Stimulated activated memory B cell treated with anti-CD40 and anti-IgM and Interleukin-4, amounts not matched to agents 10 μg/mL and 1 μg/mL and 100 μg/mL, for 72 hours (primary cell): ENCODE measurements around the gene LINGO1.
A peak's percentile ranks its signal among the peaks of the same experiment; 100 is the strongest.

Experiments used
- ATAC-seq: fragments of 150-1000 bp; cut with Tn5 transposase; 2 replicates; pipeline ENCODE4 v1.10.0; 2021
- H3K27ac Mint-ChIP-seq: one replicate; pipeline ENCODE4 v1.8.0; 2022; ENCODE audit warnings: mild to moderate bottlenecking, mixed read lengths
- H3K27me3 Mint-ChIP-seq: one replicate; pipeline ENCODE4 v1.8.0; 2022; ENCODE audit warnings: mixed read lengths
- H3K36me3 Mint-ChIP-seq: one replicate; pipeline ENCODE4 v1.8.0; 2022; ENCODE audit warnings: mixed read lengths
- H3K4me1 Mint-ChIP-seq: one replicate; pipeline ENCODE4 v1.8.0; 2022; ENCODE audit warnings: mixed read lengths
- H3K4me3 Mint-ChIP-seq: one replicate; pipeline ENCODE4 v1.8.0; 2022; ENCODE audit warnings: mild to moderate bottlenecking, moderate library complexity, mixed read lengths
- H3K9me3 Mint-ChIP-seq: one replicate; pipeline ENCODE4 v1.8.0; 2022; ENCODE audit warnings: mixed read lengths

Gene LINGO1

GRCh38 chr15:77645602-77646001 is 12.9 kb upstream of the LINGO1 start:
- Mint-ChIP-seq H3K4me3 (no peak overlapping the region), H3K27ac (no peak overlapping the region), H3K4me1 (no peaks in the 10 kb centered on the region), H3K36me3 (no peaks in the 10 kb centered on the region), H3K27me3 (peaks cover 43% of the 10 kb centered on the region), H3K9me3 (no peaks in the 10 kb centered on the region)
- ATAC-seq: no peak

- Mint-ChIP-seq H3K27me3 (peaks cover 51% of the 10 kb centered on the region), H3K4me3 (no peak overlapping the region), H3K4me1 (no peaks in the 10 kb centered on the region), H3K27ac (no peak overlapping the region), H3K36me3 (no peaks in the 10 kb centered on the region), H3K9me3 (no peaks in the 10 kb centered on the region)
- ATAC-seq: no peak
Observed at GRCh38 chr15:77644543-77645247, 12.0 kb upstream of the LINGO1 start.

- H3K27ac Mint-ChIP-seq: no peak overlapping the region
- H3K27me3 Mint-ChIP-seq: peaks cover 61% of the 10 kb centered on the region
- no peaks in the 10 kb centered on the region for H3K36me3 Mint-ChIP-seq
- no peaks in the 10 kb centered on the region for H3K9me3 Mint-ChIP-seq
- no peaks in the 10 kb centered on the region for H3K4me1 Mint-ChIP-seq
- no peak for ATAC-seq
- H3K4me3 Mint-ChIP-seq: no peak overlapping the region
Observed at GRCh38 chr15:77643764-77644163, 11.1 kb upstream of the LINGO1 start.

GRCh38 chr15:77642793-77643430 is 10.2 kb upstream of the LINGO1 start:
- no peak for ATAC-seq
- no peak overlapping the region for H3K27ac Mint-ChIP-seq
- no peak overlapping the region for H3K4me3 Mint-ChIP-seq
- H3K27me3 Mint-ChIP-seq: peaks cover 69% of the 10 kb centered on the region
- no peaks in the 10 kb centered on the region for H3K36me3 Mint-ChIP-seq
- no peaks in the 10 kb centered on the region for H3K9me3 Mint-ChIP-seq
- no peaks in the 10 kb centered on the region for H3K4me1 Mint-ChIP-seq

GRCh38 chr15:77641999-77642398 is 9.3 kb upstream of the LINGO1 start:
- Mint-ChIP-seq H3K4me1 (no peaks in the 10 kb centered on the region), H3K27ac (no peak overlapping the region), H3K36me3 (no peaks in the 10 kb centered on the region), H3K27me3 (peaks cover 78% of the 10 kb centered on the region), H3K9me3 (no peaks in the 10 kb centered on the region), H3K4me3 (no peak overlapping the region)
- ATAC-seq: no peak

- no peaks in the 10 kb centered on the region for H3K9me3 Mint-ChIP-seq
- H3K27ac Mint-ChIP-seq: no peak overlapping the region
- H3K4me3 Mint-ChIP-seq: no peak overlapping the region
- no peaks in the 10 kb centered on the region for H3K36me3 Mint-ChIP-seq
- no peaks in the 10 kb centered on the region for H3K4me1 Mint-ChIP-seq
- no peak for ATAC-seq
- peaks cover 92% of the 10 kb centered on the region for H3K27me3 Mint-ChIP-seq
Observed at GRCh38 chr15:77640615-77641014, 7.9 kb upstream of the LINGO1 start.

- Mint-ChIP-seq H3K9me3 (no peaks in the 10 kb centered on the region), H3K4me3 (no peak overlapping the region), H3K27me3 (peaks cover 98% of the 10 kb centered on the region), H3K27ac (no peak overlapping the region), H3K36me3 (no peaks in the 10 kb centered on the region), H3K4me1 (peaks cover 1% of the 10 kb centered on the region)
- ATAC-seq: no peak
Observed at GRCh38 chr15:77639431-77639830, 6.7 kb upstream of the LINGO1 start.

- Mint-ChIP-seq H3K9me3 (no peaks in the 10 kb centered on the region), H3K4me3 (no peak overlapping the region), H3K27ac (no peak overlapping the region), H3K27me3 (peaks cover 95% of the 10 kb centered on the region), H3K4me1 (peaks cover 14% of the 10 kb centered on the region), H3K36me3 (no peaks in the 10 kb centered on the region)
- ATAC-seq: no peak
Observed at GRCh38 chr15:77637851-77638692, 5.4 kb upstream of the LINGO1 start.

GRCh38 chr15:77636209-77636608 is 3.5 kb upstream of the LINGO1 start:
- Mint-ChIP-seq H3K27ac (no peak overlapping the region), H3K4me3 (no peak overlapping the region), H3K36me3 (no peaks in the 10 kb centered on the region)

GRCh38 chr15:77634266-77634962 is 1.7 kb upstream of the LINGO1 start:
- ATAC-seq: peak; percentile 52
- Mint-ChIP-seq H3K36me3 (no peaks in the 10 kb centered on the region), H3K9me3 (no peaks in the 10 kb centered on the region), H3K27me3 (peaks cover 87% of the 10 kb centered on the region), H3K4me3 (peak overlapping the region; percentile 67), H3K4me1 (peaks cover 14% of the 10 kb centered on the region), H3K27ac (no peak overlapping the region)

More at GRCh38 chr15:77636209-77636608, 3.5 kb upstream of the LINGO1 start:
- H3K9me3 Mint-ChIP-seq: no peaks in the 10 kb centered on the region
- ATAC-seq: no peak
- H3K4me1 Mint-ChIP-seq: peaks cover 14% of the 10 kb centered on the region
- peaks cover 86% of the 10 kb centered on the region for H3K27me3 Mint-ChIP-seq

GRCh38 chr15:77633913-77634265 is 1.2 kb upstream of the LINGO1 start:
- Mint-ChIP-seq H3K4me3 (peak overlapping the region; percentile 67), H3K9me3 (no peaks in the 10 kb centered on the region), H3K4me1 (peaks cover 14% of the 10 kb centered on the region), H3K27me3 (peaks cover 87% of the 10 kb centered on the region), H3K27ac (no peak overlapping the region), H3K36me3 (no peaks in the 10 kb centered on the region)
- no peak for ATAC-seq

- peak overlapping the region; percentile 63 for H3K4me3 Mint-ChIP-seq
- H3K27ac Mint-ChIP-seq: no peak overlapping the region
- H3K27me3 Mint-ChIP-seq: peaks cover 86% of the 10 kb centered on the region
- H3K4me1 Mint-ChIP-seq: peaks cover 14% of the 10 kb centered on the region
- ATAC-seq: peak; percentile 86
- no peaks in the 10 kb centered on the region for H3K36me3 Mint-ChIP-seq
- no peaks in the 10 kb centered on the region for H3K9me3 Mint-ChIP-seq
Observed at GRCh38 chr15:77633134-77633912, 611 bp upstream of the LINGO1 start.

GRCh38 chr15:77631745-77632533 is 773 bp downstream of the LINGO1 start:
- H3K36me3 Mint-ChIP-seq: no peaks in the 10 kb centered on the region
- H3K4me1 Mint-ChIP-seq: peaks cover 14% of the 10 kb centered on the region
- peaks cover 72% of the 10 kb centered on the region for H3K27me3 Mint-ChIP-seq
- H3K9me3 Mint-ChIP-seq: no peaks in the 10 kb centered on the region
- H3K27ac Mint-ChIP-seq: no peak overlapping the region
- no peak for ATAC-seq
- peak overlapping the region; percentile 26 for H3K4me3 Mint-ChIP-seq
